Osteoblast (primary cell): Measurements from ENCODE around the gene SIGMAR1. TPM values are rescaled to one million over a fixed set of nuclear protein-coding genes. Genes with fewer than 3 reads are reported as not detected.

Source experiments
- DNase-seq: peaks from one replicate; pipeline ENCODE4 v3.0.0; 2011; ENCODE audit warnings: low spot score, mixed read lengths; ENCODE audit not compliant: insufficient read length; ENCODE audit errors: missing footprints
- H2AFZ ChIP-seq: 2 replicates; pipeline ENCODE4 v1.6.0; 2011; ENCODE audit warnings: mild to moderate bottlenecking, low read length
- H3K27ac ChIP-seq: 2 replicates; pipeline ENCODE4 v1.5.1; 2011; ENCODE audit warnings: mild to moderate bottlenecking, low read depth, low read length, moderate library complexity
- H3K27me3 ChIP-seq: 2 replicates; pipeline ENCODE4 v1.6.0; 2012; ENCODE audit warnings: mild to moderate bottlenecking, control low read depth, inconsistent platforms, low read length, moderate library complexity; ENCODE audit not compliant: insufficient read depth
- H3K36me3 ChIP-seq: 2 replicates; pipeline ENCODE4 v1.5.1; 2011; ENCODE audit warnings: mild to moderate bottlenecking, low read length, control low read depth, moderate library complexity; ENCODE audit not compliant: insufficient read depth
- H3K4me1 ChIP-seq: 2 replicates; pipeline ENCODE4 v1.5.1; 2011; ENCODE audit warnings: mild to moderate bottlenecking, low read length, control low read depth, moderate library complexity; ENCODE audit not compliant: insufficient read depth
- H3K4me2 ChIP-seq: 2 replicates; pipeline ENCODE4 v1.6.0; 2011; ENCODE audit warnings: mild to moderate bottlenecking, low read length; ENCODE audit not compliant: insufficient read depth
- H3K4me3 ChIP-seq: fragments of 200-600 bp; sonication (generic); 3 replicates; pipeline ENCODE4 v1.5.1; 2012; ENCODE audit warnings: mild to moderate bottlenecking, low read length, inconsistent platforms; ENCODE audit not compliant: insufficient read depth
- H3K79me2 ChIP-seq: 2 replicates; pipeline ENCODE4 v1.6.0; 2012; ENCODE audit warnings: mild to moderate bottlenecking, low read length, control low read depth, inconsistent platforms; ENCODE audit not compliant: insufficient read depth
- H3K9me3 ChIP-seq: 2 replicates; pipeline ENCODE4 v1.5.1; 2011; ENCODE audit warnings: low read depth, low read length, control low read depth
- H4K20me1 ChIP-seq: 2 replicates; pipeline ENCODE4 v1.6.0; 2012; ENCODE audit warnings: mild to moderate bottlenecking, low read length, control low read depth; ENCODE audit not compliant: insufficient read depth
- total RNA-seq: library from RNA; depleted of rRNA; stranded (reverse); fragments of >200 nt; gene quantifications from 2 replicates; pipeline ENCODE4 v1.2.3, GENCODE V29; 2012
- TF ChIP-seq, protein P1 (sequence below): IDR thresholded peaks from 2 replicates; pipeline ENCODE4 v1.5.1; 2011; ENCODE audit warnings: mild to moderate bottlenecking, low read depth, low read length, moderate library complexity; ENCODE audit errors: extremely low read depth

The SIGMAR1 gene
- total RNA-seq, 1 donor = 72.7 TPM

DNA sequence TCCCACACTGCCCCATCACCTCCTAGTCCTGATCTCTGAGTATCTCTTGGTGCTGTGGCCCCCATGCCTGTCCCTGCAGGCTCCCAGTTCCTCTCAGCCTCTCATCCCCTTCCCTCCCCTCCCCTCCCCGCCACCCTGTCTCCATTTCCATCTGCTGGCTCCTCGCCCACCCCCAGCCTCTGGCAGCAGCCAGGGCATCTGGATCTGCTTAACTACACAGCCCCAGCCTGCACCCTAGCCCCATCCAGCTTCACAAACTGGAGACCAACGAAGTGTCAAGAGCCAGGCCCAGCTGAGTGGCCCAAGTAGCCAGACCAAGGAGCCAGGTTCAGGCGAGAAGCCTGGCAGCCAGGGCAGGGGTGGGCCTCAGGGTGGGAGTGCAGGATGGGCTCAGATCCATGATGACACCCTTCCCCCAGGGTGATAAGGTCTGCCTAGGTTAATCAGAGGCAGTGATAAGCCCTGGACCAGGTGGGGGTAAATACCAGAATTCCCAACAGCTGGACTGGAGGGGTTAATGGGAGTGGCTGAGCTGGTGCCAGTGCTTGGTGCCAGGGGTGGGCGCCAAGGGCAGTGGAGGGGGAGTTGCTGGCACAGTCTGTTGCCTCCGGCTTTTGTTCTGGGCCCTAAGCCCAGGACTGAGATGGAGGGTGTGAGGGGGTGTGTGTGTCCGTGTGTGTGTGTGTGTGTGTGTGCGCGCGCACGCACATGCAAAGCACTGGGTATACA lies 16.9 kb upstream of the SIGMAR1 start:
- Histone ChIP-seq H3K4me3 (no peak overlapping the region), H3K36me3 (peaks cover 4% of the 10 kb centered on the region), H3K4me1 (peaks cover 40% of the 10 kb centered on the region), H3K4me2 (no peak overlapping the region), H3K9me3 (no peaks in the 10 kb centered on the region), H3K27ac (no peak overlapping the region), H3K27me3 (no peaks in the 10 kb centered on the region), H3K79me2 (no peaks in the 10 kb centered on the region), H2AFZ (no peak overlapping the region), H4K20me1 (no peaks in the 10 kb centered on the region)
- TF ChIP-seq, protein P1, sequence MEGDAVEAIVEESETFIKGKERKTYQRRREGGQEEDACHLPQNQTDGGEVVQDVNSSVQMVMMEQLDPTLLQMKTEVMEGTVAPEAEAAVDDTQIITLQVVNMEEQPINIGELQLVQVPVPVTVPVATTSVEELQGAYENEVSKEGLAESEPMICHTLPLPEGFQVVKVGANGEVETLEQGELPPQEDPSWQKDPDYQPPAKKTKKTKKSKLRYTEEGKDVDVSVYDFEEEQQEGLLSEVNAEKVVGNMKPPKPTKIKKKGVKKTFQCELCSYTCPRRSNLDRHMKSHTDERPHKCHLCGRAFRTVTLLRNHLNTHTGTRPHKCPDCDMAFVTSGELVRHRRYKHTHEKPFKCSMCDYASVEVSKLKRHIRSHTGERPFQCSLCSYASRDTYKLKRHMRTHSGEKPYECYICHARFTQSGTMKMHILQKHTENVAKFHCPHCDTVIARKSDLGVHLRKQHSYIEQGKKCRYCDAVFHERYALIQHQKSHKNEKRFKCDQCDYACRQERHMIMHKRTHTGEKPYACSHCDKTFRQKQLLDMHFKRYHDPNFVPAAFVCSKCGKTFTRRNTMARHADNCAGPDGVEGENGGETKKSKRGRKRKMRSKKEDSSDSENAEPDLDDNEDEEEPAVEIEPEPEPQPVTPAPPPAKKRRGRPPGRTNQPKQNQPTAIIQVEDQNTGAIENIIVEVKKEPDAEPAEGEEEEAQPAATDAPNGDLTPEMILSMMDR = no peak
- peak; percentile 90 for DNase-seq

GRCh38 chr9:34653151-34654072 lies 15.8 kb upstream of the SIGMAR1 start:
- TF ChIP-seq, protein P1 = no peak
- H3K9me3 ChIP-seq = no peaks in the 10 kb centered on the region
- H3K27me3 ChIP-seq = no peaks in the 10 kb centered on the region
- H3K27ac ChIP-seq = peak overlapping the region; percentile 64
- peak; percentile 90 for DNase-seq
- H3K36me3 ChIP-seq = peaks cover 15% of the 10 kb centered on the region
- H3K79me2 ChIP-seq = peaks cover 4% of the 10 kb centered on the region
- H2AFZ ChIP-seq = peak overlapping the region; percentile 11
- peak overlapping the region; percentile 69 for H3K4me3 ChIP-seq
- H3K4me2 ChIP-seq = peak overlapping the region; percentile 98
- H4K20me1 ChIP-seq = peaks cover 1% of the 10 kb centered on the region
- peaks cover 40% of the 10 kb centered on the region for H3K4me1 ChIP-seq

- peak overlapping the region; percentile 69 for H3K4me3 ChIP-seq
- TF ChIP-seq, protein P1 = no peak
- peak overlapping the region; percentile 57 for H2AFZ ChIP-seq
- no peaks in the 10 kb centered on the region for H3K9me3 ChIP-seq
- peaks cover 44% of the 10 kb centered on the region for H3K4me1 ChIP-seq
- H3K27me3 ChIP-seq = no peaks in the 10 kb centered on the region
- peak overlapping the region; percentile 64 for H3K27ac ChIP-seq
- H3K4me2 ChIP-seq = peak overlapping the region; percentile 98
- no peak for DNase-seq
- H3K79me2 ChIP-seq = peaks cover 12% of the 10 kb centered on the region
- H4K20me1 ChIP-seq = peaks cover 8% of the 10 kb centered on the region
- peaks cover 21% of the 10 kb centered on the region for H3K36me3 ChIP-seq
Observed at GRCh38 chr9:34652602-34653000, 15.0 kb upstream of the SIGMAR1 start.
